Smooth muscle cell (in vitro differentiated cells): ENCODE results near the gene BCAM. TPM values are rescaled to one million over a fixed set of nuclear protein-coding genes. Genes with fewer than 3 reads are reported as not detected.

Experiments used
- DNase-seq: peaks from one replicate; lab custom pipeline; 2025; ENCODE audit not compliant: unreplicated experiment; lab: John Stamatoyannopoulos, UW
- H2AFZ ChIP-seq: fragments of 200-600 bp; sonication (generic); 2 replicates; pipeline ENCODE4 v1.6.0; 2016; ENCODE audit warnings: antibody characterized with exemption, low read depth, mild to moderate bottlenecking
- H3F3A ChIP-seq: fragments of 200-600 bp; sonication (generic); 2 replicates; pipeline ENCODE4 v1.6.0; 2017; ENCODE audit warnings: antibody characterized with exemption, low read depth
- H3K27ac ChIP-seq: fragments of 200-600 bp; sonication (generic); 2 replicates; pipeline ENCODE4 v1.5.1; 2016; ENCODE audit warnings: low read depth, mild to moderate bottlenecking
- H3K27me3 ChIP-seq: fragments of 200-600 bp; sonication (generic); 2 replicates; pipeline ENCODE4 v1.6.1; 2016; ENCODE audit warnings: low read depth, mild to moderate bottlenecking
- H3K36me3 ChIP-seq: fragments of 200-600 bp; sonication (generic); 2 replicates; pipeline ENCODE4 v1.5.1; 2016; ENCODE audit warnings: low read depth
- H3K4me1 ChIP-seq: fragments of 200-600 bp; sonication (generic); 2 replicates; pipeline ENCODE4 v1.5.1; 2016; ENCODE audit warnings: low read depth
- H3K4me2 ChIP-seq: fragments of 200-600 bp; sonication (generic); 2 replicates; pipeline ENCODE4 v1.6.0; 2016; ENCODE audit warnings: mild to moderate bottlenecking
- H3K4me3 ChIP-seq: fragments of 200-600 bp; sonication (generic); 2 replicates; pipeline ENCODE4 v1.5.1; 2016; ENCODE audit warnings: mild to moderate bottlenecking
- H3K79me2 ChIP-seq: fragments of 200-600 bp; sonication (generic); 2 replicates; pipeline ENCODE4 v1.6.0; 2016; ENCODE audit warnings: low read depth, mild to moderate bottlenecking
- H3K9ac ChIP-seq: fragments of 200-600 bp; sonication (generic); 2 replicates; pipeline ENCODE4 v1.6.0; 2016; ENCODE audit warnings: low read depth
- H3K9me3 ChIP-seq: fragments of 200-600 bp; sonication (generic); replicated peaks from 2 replicates; pipeline ENCODE4 v1.5.1; 2016; ENCODE audit warnings: low read depth
- H4K20me1 ChIP-seq: fragments of 200-600 bp; sonication (generic); 2 replicates; pipeline ENCODE4 v1.6.0; 2016; ENCODE audit warnings: low read depth
- WGBS: methylation state at CpG from one replicate; pipeline ENCODE4 v1.1.7; 2016; ENCODE audit warnings: low lambda C conversion rate; 5-methylcytosine and 5-hydroxymethylcytosine counted together
- polyA plus RNA-seq: library from polyadenylated mRNA; unstranded; fragments of >200 nt; fragmentation: Nextera tagmentation; extraction: Ambion mirVana; gene quantifications from 2 replicates; pipeline ENCODE4 v1.2.1, GENCODE V29; 2016
- total RNA-seq: library from RNA; depleted of rRNA; stranded (reverse); fragments of >200 nt; gene quantifications from 2 replicates; pipeline ENCODE4 v1.2.3, GENCODE V29; 2014
- TF ChIP-seq, protein P1 (sequence below): fragments of 200-600 bp; sonication (generic); IDR thresholded peaks from 2 replicates; pipeline ENCODE4 v1.5.1; 2017; ENCODE audit warnings: borderline replicate concordance, mild to moderate bottlenecking, antibody characterized with exemption; ENCODE audit not compliant: insufficient read depth, poor library complexity, severe bottlenecking

BCAM gene
- total and polyA plus RNA-seq, 2 experiments from 2014 or later = 1.5 to 5.0 TPM

- no peak overlapping the region for H3K9ac ChIP-seq
These were observed 42.5 kb downstream of the BCAM start for GRCh38 chr19:44851427-44851826.

GRCh38 chr19:44855606-44856005, 46.7 kb downstream of the BCAM start:
- WGBS = 85% methylated on average over 1 of the region's 1 CpG
- H3K27ac ChIP-seq = no peak overlapping the region
- no peaks in the 10 kb centered on the region for H3K27me3 ChIP-seq
- no peak overlapping the region for H3K9ac ChIP-seq
- no peak overlapping the region for H3K4me2 ChIP-seq
- H3K36me3 ChIP-seq = no peaks in the 10 kb centered on the region
- peaks cover 98% of the 10 kb centered on the region for H4K20me1 ChIP-seq
- H3K79me2 ChIP-seq = peaks cover 100% of the 10 kb centered on the region
- TF ChIP-seq, protein P1, sequence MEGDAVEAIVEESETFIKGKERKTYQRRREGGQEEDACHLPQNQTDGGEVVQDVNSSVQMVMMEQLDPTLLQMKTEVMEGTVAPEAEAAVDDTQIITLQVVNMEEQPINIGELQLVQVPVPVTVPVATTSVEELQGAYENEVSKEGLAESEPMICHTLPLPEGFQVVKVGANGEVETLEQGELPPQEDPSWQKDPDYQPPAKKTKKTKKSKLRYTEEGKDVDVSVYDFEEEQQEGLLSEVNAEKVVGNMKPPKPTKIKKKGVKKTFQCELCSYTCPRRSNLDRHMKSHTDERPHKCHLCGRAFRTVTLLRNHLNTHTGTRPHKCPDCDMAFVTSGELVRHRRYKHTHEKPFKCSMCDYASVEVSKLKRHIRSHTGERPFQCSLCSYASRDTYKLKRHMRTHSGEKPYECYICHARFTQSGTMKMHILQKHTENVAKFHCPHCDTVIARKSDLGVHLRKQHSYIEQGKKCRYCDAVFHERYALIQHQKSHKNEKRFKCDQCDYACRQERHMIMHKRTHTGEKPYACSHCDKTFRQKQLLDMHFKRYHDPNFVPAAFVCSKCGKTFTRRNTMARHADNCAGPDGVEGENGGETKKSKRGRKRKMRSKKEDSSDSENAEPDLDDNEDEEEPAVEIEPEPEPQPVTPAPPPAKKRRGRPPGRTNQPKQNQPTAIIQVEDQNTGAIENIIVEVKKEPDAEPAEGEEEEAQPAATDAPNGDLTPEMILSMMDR = no peak
- H3F3A ChIP-seq = no peaks in the 10 kb centered on the region
- peaks cover 2% of the 10 kb centered on the region for H3K4me1 ChIP-seq
- H3K9me3 ChIP-seq = no peaks in the 10 kb centered on the region
- no peak overlapping the region for H2AFZ ChIP-seq
- no peak overlapping the region for H3K4me3 ChIP-seq
- DNase-seq = no peak

More at GRCh38 chr19:44851427-44851826, 42.5 kb downstream of the BCAM start:
- TF ChIP-seq, protein P1 = no peak
- Histone ChIP-seq H3K36me3 (no peaks in the 10 kb centered on the region), H3K4me3 (no peak overlapping the region), H2AFZ (no peak overlapping the region), H3K4me1 (peaks cover 13% of the 10 kb centered on the region), H3K27ac (no peak overlapping the region), H3K4me2 (no peak overlapping the region), H3K9me3 (no peaks in the 10 kb centered on the region), H3F3A (peaks cover 15% of the 10 kb centered on the region), H4K20me1 (peaks cover 94% of the 10 kb centered on the region), H3K27me3 (no peaks in the 10 kb centered on the region), H3K79me2 (peaks cover 88% of the 10 kb centered on the region)
- DNase-seq = no peak
- whole genome bisulfite sequencing = 93% methylated on average over 2 of the region's 2 CpGs

GRCh38 chr19:44856421-44857083, 47.6 kb downstream of the BCAM start:
- H3K4me2 ChIP-seq = no peak overlapping the region
- no peak for DNase-seq

More at GRCh38 chr19:44856421-44857083, 47.6 kb downstream of the BCAM start:
- Histone ChIP-seq H3K27ac (no peak overlapping the region), H4K20me1 (peaks cover 98% of the 10 kb centered on the region), H3K9ac (no peak overlapping the region), H3K36me3 (no peaks in the 10 kb centered on the region), H3F3A (no peaks in the 10 kb centered on the region), H3K27me3 (no peaks in the 10 kb centered on the region), H2AFZ (no peak overlapping the region), H3K9me3 (no peaks in the 10 kb centered on the region), H3K4me3 (no peak overlapping the region), H3K79me2 (peaks cover 100% of the 10 kb centered on the region), H3K4me1 (no peaks in the 10 kb centered on the region)
- 81% methylated on average over 10 of the region's 10 CpGs for WGBS
- TF ChIP-seq, protein P1 = no peak
